NCI-H2196 (cell line): ENCODE measurements around the gene MAN1A1.
"Not testable (repeated sequence)": the region's sequence is repeated elsewhere in the genome, so short reads cannot be mapped to it uniquely, and the experiment has no call there.

ENCODE experiments used
- DNase-seq: peaks from one replicate; lab custom pipeline; 2025; ENCODE audit not compliant: unreplicated experiment; lab: John Stamatoyannopoulos, UW

MAN1A1 gene

DNA sequence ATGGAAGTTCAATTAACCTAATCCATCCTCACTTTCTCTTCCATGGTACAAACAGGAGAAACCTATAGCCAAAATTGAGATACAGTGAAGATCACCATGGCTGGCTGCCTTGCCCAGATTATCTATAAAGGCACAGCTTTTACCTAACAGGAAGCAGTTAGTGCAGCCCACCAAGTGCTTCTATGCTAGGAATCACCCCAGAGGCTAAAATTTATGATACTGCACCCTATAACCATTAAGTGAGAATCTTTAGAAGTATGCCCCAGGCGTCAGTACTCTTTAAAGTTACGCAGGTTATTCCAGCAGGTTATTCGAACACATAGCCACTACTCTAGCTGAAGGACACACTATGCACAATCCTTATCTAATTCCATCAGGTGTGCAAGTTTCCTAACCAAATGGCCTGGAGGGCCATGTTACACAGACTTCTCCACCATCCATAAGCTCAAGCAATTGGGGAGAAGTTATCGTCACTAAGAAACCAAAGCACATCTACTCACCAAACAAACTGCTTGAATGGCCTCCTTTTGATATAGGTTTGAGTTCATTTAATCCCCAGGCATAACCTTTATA, 43.1 kb downstream of the MAN1A1 start:
- DNase-seq: no peak

DNA sequence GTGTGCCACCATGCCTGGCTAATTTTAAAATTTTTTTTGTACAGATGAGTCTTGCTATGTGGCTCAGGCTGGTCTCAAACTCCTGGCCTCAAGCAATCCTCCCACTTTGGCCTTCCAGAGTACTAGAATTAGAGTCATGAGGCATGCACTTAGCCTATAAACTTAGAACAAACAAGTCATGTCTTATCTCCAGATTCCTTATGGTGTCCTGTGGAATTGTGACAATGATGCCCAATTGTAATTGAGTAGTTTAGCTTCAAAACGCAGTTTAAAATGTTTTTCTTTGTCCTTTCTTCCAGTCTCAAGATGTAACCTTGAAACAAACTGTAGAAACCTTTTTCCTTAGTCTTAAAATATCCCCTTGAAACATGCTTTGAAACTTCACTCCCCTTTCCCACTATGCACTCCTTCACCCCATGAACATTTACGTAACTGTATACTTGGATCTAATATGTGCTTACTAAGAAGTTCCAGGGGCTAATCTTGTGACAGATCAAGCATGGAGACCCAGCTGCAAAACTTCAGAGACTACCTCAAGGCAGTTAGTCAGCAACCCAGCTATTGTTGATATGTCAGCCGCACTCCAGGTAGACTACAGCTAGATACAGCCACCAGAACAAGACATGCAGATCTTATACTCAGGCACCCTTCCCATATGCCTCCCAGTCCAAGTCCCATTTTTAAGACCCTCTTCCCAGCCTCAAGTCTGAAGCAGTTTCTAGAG, 46.2 kb downstream of the MAN1A1 start:
- no peak for DNase-seq

DNA sequence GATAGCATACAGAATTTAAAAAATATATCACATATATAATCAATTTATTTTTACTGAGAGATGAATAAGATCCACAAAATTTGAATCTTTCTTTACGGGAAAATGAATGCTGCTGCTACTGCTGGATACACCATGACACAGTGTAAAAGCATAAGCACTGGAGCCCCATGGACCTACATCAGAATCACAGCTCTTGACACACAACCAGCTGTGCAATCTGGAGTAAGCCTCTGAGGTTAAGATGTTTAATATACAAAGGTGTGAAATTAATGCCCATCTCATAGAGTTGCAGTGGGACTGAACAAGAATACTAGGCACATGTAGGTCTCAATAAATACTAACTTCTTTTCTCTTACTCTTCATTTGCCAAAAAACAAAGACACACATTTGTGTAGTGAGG, 48.1 kb downstream of the MAN1A1 start:
- no peak for DNase-seq

DNA sequence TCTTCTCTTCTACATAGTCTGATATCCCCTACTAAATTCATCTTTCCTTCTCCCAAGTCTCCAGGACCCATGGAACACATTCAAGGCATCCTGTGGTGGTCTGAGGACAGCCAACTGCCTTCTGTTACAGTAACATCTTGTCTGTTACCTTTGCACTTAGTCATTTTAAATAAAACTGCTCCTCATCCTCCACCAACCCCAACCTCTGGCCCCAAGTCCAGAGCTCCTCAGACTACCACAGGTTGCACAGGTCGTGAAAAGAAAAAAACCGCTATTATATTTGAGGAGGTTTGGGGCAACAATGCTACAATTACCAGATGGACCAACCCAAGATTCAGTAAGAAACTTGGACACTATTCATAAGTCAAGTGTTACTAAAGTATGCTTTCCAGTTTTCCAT, 49.9 kb downstream of the MAN1A1 start:
- no peak for DNase-seq

DNA sequence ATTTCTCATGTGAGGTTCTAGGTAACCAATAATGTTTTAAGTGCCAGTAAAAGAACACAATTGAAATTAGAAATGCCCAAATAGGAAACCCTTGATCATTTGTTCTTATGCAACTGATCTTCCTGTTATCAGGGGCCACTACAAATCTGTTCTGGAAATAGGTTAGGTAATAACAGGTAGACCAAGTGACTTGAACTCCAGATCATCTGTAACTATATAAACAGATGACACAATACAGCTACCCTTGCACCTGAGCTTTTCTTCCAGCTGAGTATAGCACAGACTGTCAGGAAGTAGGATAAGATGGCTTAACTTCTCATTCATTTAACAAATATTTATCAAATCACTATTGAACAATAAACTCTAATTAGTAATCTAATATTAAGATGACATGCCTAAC, 52.5 kb downstream of the MAN1A1 start:
- DNase-seq: no peak

DNA sequence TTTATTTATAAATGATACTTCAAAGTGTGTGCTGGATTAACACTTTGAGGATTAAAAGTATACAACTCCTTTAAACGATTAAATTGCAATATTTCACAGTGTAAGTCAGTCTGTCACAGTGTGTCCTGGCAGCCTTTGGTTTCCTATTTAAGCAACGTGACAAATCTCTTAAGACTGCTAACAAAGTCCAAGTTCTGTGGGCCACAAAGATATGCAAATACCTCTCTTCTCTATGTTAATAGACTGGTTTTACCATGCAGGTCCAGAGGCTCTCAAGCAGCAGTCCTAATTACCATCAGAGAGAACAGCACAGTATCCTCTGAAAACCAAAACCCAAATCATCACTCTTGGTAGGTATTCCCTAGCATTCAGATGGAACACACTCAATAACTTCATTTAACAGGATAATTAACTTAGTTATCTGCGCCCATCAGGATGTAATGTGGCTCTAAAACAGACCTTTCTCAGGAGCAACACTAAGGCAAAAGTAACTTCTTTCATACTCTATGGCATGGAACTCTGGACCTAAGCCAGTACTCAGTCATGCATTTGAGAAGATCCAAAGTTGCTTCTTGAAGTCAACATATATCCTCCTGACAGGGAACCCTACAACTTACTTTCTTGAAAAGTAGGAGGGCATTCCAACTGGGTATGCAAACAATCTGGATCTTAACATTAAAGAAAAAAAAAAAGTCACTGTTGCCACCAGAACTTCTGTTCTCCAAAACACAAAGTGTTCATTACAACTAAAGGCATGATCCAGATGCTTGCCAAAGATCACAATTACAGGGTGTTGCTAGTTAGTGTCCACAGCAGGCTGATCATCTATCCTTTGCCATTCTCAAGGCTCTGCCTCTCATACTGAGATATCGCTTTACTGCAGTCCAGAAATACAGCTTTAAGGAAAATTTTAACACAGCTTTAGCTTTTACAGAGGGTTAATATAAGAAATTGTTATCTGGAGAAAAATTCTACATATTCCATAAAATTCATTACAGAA, 53.2 kb downstream of the MAN1A1 start:
- no peak for DNase-seq

DNA sequence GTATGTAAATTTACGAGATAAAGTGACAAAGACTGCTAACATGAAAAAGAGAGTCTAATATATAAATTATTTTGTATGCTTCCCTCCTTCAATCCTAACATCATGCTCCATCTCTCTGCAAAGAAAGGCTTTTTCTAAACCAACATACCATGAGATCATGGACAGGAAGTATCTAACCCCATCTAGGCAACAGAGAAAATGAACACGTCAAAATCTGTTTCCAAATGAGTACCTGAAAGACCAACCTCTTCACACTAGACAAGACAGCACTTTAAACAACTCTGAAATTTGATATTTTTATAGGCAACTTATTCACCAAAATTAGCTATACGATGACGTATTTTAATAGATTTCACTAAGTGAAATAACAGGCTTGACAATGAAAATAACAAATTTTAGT, 54.6 kb downstream of the MAN1A1 start:
- no peak for DNase-seq

DNA sequence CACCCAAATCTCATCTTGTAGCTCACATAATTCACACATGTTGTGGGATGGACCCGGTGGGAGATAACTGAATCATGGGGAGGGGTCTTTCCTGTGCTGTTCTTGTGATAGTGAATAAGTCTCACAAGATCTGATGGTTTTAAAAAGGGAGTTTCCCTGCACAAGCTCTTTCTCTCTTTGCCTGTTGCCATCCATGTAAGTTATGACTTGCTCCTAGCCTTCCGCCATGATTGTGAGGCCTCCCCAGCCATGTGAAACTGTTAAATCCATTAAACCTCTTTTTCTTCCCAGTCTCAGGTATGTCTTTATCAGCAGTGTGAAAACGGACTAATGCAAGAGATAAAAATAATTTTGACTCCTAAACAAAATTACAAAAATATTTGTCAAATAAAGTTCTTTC, 58.5 kb downstream of the MAN1A1 start:
- not testable (repeated sequence) for DNase-seq

DNA sequence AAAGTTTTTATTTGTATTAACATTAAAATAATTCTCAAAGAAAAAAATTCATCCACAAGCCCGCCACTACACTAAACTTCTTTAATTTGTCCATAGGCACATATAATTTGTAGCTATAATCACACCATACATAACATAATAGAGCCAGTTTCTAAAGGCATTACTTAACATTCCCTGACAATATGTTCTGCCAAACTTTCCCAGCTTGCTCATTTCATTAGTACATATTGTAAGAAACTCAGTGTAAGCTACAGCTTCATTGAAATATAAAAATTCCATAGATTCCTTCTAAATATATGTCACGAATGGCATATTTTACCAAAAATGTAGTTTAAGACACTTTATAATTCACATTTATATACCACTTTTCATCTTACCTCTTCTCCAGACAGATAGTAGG, 59.3 kb downstream of the MAN1A1 start:
- no peak for DNase-seq

DNA sequence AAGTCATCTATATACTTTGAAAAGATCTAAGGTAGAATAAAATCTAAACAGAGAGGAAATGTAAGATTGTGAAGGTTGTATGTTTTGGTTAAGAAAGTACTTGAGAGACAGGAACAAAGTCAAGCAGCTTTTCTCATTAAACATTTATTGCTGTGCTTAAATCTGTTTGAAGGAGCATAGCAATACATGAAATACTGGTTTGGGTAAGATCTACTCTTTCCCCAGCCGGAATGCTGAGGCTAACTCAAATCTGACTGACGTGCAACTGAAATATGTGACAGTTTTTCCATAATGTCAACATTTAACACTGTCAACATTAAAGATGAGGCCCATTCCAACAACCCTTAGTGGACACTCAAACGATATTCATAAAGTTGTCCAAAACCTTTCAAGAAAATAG, 59.9 kb downstream of the MAN1A1 start:
- DNase-seq: no peak

DNA sequence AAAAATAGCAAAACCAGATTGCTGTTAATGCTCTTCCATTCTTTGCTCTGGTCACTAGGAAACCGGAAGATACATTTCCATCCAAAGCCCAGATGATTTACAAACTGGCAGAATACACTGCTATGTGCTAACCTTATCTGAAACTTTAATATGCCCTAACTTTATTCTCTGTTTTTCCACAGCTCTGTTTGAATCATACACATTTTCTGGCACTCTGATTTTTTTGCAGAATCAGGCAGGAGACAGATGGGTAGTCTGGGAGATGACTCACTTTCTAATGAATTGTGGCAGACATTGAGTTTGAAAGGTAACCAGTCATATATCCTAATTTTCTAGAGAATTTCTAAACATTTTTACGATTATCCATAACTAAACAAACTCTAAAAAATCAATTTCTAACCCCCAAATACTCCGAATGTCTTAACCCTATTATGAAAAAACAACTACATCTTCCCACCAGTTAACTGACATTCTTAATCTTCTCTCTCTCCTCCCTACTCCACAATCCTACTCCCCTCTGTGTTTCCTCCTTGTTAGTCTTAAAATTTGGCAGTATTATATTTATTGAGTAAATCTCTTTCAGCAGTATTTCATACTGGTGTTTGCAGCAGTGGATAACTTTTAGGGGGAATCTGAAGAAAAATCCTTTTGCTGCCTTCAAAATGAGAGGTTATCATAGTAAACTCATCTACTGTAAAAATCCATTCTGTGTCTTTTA, 63.5 kb downstream of the MAN1A1 start:
- DNase-seq: no peak

DNA sequence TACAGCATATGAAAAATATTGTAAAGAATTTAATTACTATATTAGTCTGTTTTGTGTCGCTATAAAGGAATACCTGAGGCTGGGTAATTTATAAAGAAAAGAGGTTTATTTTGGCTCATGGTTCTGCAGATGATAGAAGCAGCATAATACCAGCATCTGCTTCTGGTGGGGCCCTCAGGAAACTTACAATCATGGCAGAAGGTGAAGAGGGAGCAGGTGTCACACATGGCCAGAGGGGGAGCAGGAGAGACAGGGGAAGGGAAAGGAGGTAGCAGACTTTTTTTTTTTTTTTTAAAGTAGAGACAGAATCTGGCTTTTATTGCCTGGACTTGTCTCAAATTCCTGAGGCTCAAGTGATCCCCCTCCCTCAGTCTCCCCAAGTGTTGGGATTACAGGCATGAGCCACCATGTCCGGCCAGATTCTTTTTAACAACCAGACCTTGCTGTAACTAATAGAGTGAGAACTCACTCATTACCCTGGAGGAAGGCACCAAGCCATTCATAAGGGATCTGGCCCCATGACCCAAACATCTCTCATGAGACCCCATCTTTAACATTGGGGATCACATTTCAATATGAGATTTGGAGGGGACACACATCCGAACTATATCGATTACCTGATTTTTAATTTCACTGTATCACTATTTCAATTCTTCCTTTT, 64.6 kb downstream of the MAN1A1 start:
- DNase-seq: no peak

DNA sequence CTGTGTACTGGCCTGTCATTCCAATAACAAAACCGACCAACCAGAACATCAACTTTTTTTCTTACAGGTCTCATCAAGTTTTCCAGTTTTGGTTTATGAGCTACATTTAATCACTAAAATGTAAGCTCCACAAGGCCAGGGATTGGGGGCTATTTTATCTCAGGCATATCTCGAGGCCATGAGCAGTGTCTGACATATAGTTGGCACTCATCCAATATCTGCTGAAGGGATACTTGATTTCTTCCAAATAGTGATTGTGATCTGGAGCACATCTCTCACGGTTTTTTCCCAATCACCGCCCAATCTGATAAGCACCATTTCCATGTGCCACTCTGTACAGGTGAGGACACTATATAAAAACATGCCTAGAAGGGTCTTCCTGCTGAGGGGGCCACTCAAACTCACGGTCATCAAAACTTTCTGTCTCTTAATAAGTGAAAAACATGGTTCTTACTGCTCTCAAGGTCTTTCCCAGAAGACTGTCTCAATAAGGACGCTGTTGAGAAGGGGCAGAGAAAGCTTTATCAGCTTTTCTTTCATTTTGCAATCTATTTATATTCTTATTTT, 65.5 kb downstream of the MAN1A1 start:
- no peak for DNase-seq

DNA sequence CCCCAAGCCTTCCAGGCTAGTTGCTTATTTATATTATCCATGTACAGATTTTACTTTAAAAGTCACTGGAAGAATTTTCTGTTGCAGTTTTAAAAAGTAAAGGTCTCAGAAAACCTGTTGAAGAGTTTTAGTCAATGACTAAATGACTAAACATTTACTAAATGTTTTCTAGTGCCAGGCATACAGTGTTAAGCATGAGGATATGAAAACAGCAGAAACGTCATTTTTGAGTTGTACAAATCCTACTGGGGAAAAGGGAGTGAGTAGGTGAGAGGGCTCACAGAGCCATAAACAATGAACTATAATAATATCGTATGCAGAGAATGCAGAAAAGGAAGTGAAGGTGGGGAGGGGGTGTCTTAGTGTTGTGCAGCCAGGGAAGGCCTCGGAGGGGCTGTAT, 66.3 kb downstream of the MAN1A1 start:
- no peak for DNase-seq

DNA sequence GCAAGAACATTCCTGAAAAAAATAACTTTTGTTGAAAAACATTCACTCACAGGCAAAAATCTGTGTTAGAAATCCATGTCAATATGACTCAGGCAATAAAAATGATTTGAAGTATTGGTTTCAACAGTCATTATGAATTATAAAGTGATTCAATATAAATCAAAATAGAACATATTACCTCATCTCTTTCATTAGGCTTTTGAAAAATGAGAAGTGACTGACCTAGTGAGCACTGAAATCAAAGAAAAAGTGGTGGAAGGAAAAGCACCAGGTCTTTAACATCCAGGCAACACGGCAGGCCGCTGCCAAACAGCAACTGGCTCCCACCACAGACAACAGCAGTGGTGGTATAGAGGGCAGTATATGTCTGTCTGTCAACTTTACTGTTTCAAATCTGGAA, 68.9 kb downstream of the MAN1A1 start:
- no peak for DNase-seq

DNA sequence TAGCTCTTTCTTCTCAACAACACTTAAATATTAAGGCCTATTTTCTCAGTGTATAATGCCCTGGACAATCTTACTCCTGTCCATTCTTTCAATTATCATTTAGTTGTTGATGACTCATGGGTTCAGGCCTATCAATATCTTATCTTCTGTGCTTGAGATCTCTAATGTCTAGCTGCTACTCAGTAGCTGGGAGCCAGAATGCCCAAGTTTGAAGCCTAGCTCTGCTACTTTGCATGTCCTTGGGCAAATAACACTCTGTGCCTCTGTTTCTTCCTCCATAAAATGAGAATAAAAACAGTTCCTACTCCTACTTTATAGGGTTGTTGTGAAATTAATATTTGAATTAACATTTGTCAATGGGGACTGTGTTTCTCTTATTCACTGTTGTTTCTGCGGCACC, 69.5 kb downstream of the MAN1A1 start:
- no peak for DNase-seq

DNA sequence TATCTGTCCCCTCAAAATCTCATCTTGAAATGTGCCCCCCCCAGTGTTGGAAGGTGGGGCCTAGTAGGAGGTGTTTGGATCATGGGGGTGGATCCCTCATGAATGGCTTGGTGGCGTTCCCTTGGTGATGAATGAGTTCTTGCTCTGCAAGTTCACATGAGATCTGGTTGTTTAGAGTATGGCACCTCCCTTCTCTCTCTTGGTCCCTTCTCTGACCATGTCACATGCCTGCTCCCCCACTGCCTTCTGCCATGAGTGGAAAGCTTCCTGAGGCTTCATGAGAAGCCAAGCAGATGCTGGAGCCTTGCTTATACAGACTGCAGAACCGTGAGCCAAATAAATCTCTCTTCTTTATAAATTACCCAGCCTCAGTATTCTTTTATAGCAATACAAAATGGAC, 70.9 kb downstream of the MAN1A1 start:
- no peak for DNase-seq

DNA sequence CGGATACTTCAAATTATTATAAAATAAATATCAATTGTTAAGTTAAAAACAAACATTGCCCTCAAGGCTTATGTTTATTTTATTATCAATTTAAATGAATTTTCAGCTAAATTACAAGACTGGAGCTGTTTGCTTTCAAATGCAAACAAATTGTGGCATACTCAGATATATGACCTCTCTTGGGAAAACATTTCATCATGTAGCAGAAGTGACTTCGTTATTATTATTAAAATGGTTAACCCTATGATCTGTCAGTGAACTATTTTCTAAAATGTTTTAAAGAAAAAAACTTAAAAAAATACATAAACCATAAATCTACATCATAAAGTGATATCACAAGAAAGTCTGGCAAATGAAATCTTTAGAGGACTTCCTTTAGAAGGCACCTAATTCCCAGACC, 72.5 kb downstream of the MAN1A1 start:
- DNase-seq: no peak

DNA sequence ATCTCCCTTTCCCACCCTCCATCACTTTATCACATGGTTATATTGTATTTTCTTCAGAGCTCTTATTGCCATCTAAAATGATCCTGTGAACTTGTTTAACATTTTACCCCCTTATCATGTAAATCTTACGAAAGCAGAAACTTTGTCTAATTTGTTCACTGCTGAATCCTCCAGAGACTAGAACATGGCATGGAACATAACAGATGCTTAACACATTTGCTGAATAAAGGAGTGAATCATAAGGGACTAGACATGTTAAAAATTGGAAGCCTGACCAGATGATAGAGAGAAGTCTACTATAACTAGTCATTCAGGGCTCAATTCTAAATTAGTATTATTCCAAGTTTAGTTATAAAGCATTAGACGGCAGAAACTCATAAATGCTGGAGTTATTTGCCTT, 73.3 kb downstream of the MAN1A1 start:
- no peak for DNase-seq

DNA sequence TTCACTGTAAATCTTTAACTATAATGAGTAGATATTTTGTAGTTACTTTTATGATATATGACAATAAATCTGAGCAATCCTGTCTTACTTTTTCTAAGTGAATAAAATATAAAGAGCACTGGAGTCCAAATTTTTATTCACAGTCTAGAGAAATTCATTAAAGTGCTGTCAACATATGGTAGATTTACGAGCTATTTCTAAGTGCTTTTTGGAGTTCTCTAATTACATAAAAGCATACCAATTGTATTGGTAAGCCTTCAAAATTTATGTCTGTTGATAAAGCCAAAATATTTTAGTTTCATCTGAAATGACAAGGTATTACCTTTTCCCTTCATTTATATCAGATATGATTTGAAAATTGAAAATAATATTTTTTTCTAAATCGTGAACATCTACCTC, 75.4 kb downstream of the MAN1A1 start:
- DNase-seq: no peak
